GM21825 (cell line): ENCODE data around the gene BIK.
A peak's percentile ranks its signal among the peaks of the same experiment; 100 is the strongest.
"Not testable (repeated sequence)": the region's sequence is repeated elsewhere in the genome, so short reads cannot be mapped to it uniquely, and the experiment has no call there.

Source experiments
- ATAC-seq: cut with Tn5 transposase; IDR thresholded peaks from one replicate; pipeline ENCODE4 v1.9.1; 2021; ENCODE audit warnings: mild to moderate bottlenecking, moderate library complexity; ENCODE audit not compliant: unreplicated experiment

The BIK gene

DNA sequence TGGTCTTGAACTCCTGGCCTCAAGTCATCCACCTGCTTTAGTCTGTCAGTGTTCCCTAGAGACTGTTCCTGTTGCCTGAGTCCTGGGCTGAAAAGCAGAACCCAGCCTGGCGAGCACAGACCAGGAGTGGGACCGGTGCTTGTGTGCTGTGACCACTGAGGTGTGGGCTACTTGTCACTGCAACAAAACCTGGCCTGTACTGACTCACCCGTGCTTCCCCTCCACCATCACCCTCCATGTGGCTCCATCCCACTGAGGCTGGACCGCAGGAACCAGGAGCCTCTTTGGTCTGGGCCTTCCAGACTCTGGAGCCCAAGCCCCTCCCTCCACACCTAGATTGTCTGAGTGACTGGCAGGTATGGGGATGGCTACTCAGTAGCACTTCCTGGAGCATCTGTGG, 24.0 kb downstream of the BIK start:
- ATAC-seq, result no peak

- no peak for ATAC-seq
These were observed 25.0 kb downstream of the BIK start for GRCh38 chr22:43135565-43135964.

GRCh38 chr22:43136255-43136654, 25.7 kb downstream of the BIK start:
- ATAC-seq, result no peak

DNA sequence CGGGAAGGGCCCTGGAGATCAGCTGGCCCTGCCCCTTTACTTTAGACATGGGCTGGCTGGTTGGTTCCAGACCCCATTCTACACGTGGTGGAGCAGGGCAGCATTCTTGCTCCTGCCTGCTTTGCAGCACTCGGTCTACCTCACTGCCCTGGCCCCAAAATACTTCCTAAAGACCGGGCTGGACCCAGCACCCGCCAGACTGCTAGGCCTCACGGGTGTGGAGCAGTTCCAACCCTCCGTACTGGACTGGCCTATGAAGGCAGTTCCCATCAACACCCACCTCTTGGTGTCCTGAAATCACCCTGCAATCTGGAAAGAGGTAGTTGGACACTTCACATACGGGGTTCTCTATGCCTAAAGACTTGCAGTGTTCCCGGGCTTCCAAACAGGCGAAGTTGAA, 26.3 kb downstream of the BIK start:
- no peak for ATAC-seq

DNA sequence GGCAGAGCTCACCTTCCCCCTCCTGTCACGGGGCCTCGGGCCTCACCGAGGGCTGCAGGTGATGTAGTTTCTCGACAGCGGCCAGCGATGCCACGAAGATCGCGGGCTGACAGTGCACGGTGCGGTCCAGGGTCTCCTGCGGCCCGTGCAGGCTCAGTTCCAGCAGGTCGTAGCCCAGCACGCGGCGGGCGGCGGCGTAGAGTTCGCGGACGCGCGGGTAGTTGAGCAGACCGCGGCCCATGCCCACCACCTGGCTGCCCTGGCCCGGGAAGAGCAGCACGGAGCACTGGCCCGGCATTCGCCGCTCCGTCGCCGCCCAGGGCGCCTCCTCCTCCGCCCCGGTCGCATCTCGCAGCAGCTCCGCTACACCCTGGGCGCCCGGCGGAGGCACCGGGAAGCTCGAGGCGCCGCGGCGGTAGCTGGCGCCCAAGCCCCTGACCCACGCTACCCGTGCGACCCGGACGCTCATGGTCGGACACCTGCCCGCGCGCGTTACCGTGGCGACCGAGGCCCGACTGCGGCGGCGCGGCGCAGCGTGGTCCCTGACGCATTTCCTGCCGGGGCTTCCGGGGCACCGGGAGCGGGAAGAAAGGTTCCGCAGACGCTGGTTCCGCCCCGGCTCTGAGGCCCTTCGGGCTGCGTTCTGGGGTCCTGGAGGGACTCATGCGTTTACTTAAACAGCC, 32.5 kb downstream of the BIK start, which contains the start of gene MCAT:
Gene MCAT, minus strand, starts transcription at position 519 of the 683 bp plus-strand sequence. Its CDS starts 50 bp downstream, at position 469.
- ATAC-seq, result peak; percentile 82

- no peak for ATAC-seq
These were observed 34.4 kb downstream of the BIK start for GRCh38 chr22:43144949-43145348.

DNA sequence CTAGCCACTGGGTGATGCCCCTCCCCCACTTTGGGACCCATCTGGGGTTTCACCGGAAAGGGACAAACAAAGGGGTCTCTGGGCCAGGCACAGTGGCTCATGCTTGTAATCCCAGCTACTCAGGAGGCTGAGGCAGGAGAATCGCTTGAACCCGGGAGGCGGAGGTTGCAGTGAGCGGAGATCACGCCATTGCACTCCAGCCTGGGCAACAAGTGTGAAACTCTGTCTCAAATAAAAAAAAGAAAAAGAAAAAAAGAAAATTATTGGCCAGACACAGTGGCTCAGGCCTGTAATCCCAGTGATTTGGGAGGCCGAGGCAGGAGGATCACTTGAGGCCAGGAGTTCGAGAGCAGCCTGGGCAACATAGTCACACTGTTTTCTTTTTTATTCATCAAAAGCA, 34.8 kb downstream of the BIK start:
- ATAC-seq, result not testable (repeated sequence)

GRCh38 chr22:43146332-43146731, 35.8 kb downstream of the BIK start:
- ATAC-seq, result not testable (repeated sequence)

GRCh38 chr22:43147821-43148220, 37.3 kb downstream of the BIK start:
- no peak for ATAC-seq

DNA sequence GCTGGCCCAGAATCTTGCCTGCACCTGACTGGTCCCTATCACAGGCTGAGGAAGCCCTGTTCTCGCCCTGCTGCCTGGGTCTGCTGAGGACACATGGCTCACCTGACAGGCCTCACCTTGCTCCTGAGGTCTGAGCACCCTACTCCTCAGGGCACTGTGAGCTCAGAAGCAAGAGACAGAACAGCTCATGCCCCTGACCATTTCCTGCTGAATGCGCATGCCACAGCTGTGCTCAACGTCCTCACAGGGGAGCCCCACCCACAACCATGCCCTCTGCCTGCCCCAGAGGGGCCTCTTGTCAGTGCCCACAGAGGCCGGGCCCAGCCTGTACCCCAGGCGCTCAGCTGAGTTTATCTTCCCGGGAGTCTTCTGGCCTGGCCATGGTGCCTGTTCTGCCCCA, 38.0 kb downstream of the BIK start:
- ATAC-seq, result no peak

- ATAC-seq, result no peak
These were observed 40.2 kb downstream of the BIK start for GRCh38 chr22:43150731-43151206.

DNA sequence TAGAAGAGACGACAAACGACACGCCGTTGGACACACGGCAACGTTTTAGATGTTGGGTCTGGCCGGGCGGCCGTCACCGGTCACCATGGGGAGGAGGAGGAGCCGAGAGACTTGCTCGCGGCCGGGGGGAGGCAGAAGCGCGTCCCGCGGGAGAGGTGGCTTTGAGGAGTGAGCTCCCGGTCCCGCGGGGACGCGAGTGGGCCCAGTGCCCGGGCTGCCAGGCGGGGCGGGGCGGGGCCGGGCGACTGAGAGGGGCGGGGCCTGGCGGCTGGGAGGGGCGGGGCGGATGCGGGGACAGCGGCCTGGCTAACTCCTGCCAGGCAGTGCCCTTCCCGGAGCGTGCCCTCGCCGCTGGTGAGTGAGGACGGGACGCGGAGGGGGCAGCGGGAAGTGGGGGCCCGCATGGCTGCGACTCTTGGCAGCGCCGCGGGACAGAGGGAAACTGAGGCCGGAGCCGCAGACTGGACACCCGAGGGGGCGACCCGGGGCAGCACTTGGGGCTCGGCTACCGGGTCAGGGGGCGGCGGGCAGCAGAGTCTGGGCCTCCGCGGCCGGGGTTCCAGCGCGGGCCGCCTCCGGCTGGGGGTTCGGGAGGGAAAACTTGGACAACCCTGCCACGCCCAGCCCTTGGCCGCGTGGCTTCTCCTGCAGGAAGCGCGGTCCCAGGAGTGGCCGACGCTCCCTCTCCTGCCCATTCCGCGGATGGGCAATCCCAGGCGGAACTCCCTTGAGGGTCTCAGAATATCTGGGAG, 40.9 kb downstream of the BIK start, which contains the start of gene TSPO:
Gene TSPO, plus strand, starts transcription at position 309 of the 752 bp plus-strand sequence. CDS start 7,680 bp downstream, outside the sequence.
- no peak for ATAC-seq

GRCh38 chr22:43152003-43152356, 41.4 kb downstream of the BIK start:
- no peak for ATAC-seq

- no peak for ATAC-seq
These were observed 42.0 kb downstream of the BIK start for GRCh38 chr22:43152357-43153071.

DNA sequence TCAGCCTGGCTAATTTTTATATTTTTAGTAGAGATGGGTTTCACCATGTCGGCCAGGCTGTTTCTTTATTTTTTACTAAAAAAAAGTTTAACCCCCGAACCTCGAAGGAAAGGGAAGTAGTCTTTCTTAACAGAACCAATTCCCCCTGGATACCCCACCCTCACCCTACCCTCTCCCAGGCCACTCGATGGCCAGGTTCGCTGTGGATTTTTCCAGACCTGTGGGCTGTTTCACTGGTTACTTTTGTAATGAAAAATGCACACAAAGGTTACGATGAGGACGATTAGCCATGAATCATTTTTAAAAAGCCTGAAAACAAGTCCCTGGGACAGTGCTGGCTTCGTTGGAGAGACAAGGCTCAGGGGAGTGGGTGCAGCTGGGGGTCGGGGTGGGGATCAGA, 43.3 kb downstream of the BIK start:
- no peak for ATAC-seq

DNA sequence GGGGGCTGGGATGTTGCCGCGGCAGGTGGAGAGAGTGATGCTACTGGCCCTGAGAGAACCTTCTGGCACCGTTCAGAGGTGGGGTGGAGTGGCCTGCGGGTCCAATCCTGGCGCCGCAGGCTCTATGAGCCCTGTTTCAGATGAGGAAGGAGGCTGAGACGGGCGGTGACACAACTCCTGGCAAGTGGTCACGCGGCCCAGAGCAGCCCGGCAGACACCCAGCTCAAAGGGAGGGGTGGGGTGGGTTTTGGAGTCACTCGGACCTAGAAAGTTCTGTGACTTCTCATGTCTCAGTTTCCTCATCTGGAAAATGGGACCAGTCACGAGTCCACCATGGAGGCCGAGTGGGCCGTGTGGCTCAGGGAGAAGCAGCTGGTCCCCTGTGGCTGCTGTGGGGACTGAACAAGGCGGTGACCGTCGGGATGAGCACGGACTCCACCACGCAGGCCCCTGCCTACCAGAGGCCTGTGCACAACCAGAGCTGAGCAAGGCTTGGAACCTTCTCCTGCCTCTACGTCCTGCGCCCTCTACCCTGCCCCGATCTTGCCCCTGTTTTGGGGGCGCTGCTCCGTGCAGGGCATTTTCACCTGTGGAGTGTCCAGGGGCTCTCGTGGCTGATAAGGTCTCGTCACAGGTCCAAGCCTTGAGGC, 44.5 kb downstream of the BIK start:
- no peak for ATAC-seq

- ATAC-seq, result no peak
These were observed 45.2 kb downstream of the BIK start for GRCh38 chr22:43155789-43156188.

GRCh38 chr22:43156413-43156812, 45.9 kb downstream of the BIK start:
- ATAC-seq, result no peak

DNA sequence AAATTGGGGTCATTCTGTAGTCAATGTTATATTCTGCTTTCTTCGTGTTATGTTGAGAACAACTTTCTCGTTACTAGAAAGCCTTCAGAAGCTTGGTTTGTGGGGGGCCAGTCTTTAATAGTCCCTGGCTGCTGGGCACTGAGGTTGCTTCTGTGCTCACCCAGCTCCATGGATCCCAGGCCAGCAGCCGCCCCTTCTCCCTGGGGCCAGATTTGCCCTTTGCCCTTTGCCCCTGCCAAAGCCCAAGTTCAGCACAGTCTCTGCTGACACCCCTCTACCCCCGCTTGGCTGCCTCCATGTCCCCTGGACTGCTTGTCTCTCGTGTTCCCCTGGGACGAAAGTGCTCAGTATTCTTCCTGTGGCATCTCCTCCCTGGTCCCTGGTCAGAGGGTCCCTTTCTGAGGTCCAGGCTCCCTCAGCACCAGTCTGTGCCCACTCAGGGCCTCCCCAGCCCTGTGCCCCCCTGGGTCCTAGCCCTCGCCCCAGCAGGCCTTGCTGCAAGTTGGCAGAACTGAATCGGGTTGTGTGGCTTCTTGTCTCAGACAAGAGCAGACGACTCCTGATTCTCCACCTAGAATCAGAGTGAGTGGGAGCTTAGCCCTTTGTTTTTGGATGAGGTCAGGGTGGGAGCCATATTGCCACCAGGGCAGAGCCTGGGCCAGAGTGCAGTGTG, 47.5 kb downstream of the BIK start:
- ATAC-seq, result no peak

DNA sequence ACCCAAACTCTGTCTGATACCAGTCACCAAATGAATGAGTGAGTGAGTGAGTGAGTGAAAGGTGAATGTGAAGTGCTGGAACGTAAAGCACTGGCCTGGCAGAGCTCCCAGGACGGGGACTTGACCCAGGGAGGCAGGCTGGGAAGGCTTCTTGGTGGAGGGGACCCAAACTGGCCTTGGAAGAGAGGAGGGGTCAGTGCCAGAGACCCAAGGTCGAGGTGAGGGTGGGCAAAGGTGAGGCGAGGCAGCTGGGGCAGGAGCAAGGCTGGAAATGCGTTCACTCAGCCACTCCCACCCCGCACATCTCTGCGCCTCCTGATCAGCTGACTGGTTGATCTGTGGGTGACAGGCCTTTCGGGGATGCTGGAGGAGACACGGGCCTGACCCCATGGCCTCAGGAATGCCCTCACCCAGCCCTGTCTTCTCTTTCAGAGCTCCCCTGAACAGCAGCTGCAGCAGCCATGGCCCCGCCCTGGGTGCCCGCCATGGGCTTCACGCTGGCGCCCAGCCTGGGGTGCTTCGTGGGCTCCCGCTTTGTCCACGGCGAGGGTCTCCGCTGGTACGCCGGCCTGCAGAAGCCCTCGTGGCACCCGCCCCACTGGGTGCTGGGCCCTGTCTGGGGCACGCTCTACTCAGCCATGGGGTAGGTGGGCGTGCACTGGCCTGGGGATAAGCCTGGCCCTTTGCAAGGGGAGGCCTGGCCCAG, 48.4 kb downstream of the BIK start:
- ATAC-seq, result no peak
